ENCODE measurements around the gene IMMT.

IMMT gene

DNA sequence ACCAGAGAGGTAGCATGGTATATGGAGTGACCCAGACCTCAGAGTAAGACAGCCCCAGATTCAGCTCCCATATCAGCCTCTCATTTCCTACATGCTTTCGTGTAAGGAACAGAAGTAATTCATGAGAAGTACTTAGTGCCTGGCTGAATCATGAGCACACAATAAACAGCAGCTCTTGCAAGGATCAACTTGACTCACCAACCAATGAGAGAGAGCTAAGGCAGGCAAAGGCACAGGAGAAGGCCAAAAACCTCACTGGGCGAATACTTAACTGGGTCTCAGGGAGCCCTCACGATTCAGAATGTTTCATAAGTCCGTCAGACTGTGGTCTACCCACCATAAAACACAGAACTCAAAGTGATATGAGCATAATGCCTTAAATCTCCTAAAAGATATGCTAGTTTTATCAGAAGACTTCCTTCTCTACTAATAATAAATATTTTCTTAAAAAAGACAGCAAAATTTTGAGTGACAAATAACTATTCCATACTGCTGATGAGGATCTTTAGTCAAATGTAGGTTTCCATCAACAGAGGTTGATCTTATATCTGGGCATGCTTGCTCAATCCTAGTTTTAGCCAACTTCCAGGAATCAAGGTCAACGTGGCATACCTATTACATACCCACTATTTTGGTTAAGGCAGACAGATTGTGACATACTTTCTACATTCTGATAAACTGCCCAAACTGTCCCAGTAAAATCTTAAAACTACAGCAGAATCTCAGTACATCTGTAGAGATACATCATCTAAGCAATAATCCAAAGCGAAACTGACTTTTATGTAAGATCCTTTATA, 34.9 kb downstream of the IMMT start:
- DNase-seq (ENCODE audit: low read depth): no peak
- TF ChIP-seq, protein P1, sequence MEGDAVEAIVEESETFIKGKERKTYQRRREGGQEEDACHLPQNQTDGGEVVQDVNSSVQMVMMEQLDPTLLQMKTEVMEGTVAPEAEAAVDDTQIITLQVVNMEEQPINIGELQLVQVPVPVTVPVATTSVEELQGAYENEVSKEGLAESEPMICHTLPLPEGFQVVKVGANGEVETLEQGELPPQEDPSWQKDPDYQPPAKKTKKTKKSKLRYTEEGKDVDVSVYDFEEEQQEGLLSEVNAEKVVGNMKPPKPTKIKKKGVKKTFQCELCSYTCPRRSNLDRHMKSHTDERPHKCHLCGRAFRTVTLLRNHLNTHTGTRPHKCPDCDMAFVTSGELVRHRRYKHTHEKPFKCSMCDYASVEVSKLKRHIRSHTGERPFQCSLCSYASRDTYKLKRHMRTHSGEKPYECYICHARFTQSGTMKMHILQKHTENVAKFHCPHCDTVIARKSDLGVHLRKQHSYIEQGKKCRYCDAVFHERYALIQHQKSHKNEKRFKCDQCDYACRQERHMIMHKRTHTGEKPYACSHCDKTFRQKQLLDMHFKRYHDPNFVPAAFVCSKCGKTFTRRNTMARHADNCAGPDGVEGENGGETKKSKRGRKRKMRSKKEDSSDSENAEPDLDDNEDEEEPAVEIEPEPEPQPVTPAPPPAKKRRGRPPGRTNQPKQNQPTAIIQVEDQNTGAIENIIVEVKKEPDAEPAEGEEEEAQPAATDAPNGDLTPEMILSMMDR (conservative IDR thresholded peaks at IDR 0.05; ENCODE audit: low read depth, low read length): no peak
- no peak overlapping the region for H3K4me3 ChIP-seq (ENCODE audit: low read depth, low read length)

DNA sequence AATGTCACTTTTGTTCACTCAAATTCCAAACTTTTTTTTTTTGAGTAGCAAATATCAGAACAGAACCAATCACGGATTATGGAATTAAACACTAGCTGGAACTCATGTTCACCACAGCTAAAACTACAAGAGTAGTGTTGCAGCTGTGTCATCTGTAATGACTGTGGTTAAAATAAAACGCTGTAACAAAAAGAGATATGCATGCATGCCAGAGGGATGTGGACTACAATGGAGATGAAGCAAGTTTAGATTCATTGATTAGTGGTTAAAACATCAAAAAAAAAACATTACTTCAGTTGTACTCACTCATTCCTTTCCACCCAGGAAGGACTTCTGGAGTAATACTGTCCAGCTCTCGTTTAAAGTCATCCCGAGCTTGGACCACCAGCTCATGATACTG, 37.0 kb downstream of the IMMT start:
- TF ChIP-seq, protein P1 (conservative IDR thresholded peaks at IDR 0.05; ENCODE audit: low read depth, low read length): no peak
- no peak overlapping the region for H3K4me3 ChIP-seq (ENCODE audit: low read depth, low read length)
- DNase-seq (ENCODE audit: low read depth): no peak

DNA sequence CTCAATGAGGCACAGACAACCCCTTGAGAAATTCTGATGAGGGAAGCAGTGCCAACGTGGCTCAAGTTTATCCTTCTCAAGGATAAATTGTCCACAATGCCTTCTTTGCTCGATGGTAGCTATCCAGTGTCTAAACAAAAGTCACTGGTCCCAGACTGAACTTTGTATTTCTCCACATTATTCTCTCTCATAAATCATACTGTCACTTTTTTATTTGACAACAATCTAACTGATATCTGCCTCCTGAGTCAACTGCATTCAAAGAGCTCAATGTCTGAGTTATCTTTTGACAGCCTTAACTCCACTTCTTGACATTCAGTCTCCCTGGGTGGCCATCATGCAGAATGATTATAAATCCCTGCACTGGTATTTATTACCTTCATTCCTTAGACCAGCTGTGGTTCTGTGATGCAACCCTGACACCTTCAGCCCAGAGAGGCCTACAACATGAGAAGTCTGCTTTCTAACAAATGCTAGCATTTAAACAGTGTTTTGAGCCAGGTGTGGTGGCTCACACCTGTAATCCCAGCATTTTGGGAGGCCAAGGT, 38.2 kb downstream of the IMMT start:
- DNase-seq (ENCODE audit: low read depth): no peak
- no peak overlapping the region for H3K4me3 ChIP-seq (ENCODE audit: low read depth, low read length)
- TF ChIP-seq, protein P1 (conservative IDR thresholded peaks at IDR 0.05; ENCODE audit: low read depth, low read length): no peak

DNA sequence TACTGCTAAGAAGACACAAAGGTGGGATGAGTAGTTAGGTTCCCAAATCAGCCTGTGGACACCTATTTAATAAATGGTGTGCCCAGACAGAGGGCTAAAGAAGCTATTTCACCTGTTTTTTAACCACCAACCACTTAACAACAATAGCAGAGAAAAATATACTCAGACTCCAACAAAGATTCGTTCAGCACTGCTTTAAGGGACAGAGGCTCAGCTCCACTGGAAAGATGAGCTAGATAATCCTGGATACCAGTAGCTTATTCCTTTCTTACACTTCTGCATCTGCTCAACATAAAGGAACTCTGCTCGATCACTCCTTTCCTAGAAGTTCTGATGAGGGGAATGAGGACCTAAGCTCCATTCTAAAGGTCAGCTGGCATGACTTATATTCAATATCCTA, 44.8 kb downstream of the IMMT start:
- TF ChIP-seq, protein P1 (conservative IDR thresholded peaks at IDR 0.05; ENCODE audit: low read depth, low read length): no peak

DNA sequence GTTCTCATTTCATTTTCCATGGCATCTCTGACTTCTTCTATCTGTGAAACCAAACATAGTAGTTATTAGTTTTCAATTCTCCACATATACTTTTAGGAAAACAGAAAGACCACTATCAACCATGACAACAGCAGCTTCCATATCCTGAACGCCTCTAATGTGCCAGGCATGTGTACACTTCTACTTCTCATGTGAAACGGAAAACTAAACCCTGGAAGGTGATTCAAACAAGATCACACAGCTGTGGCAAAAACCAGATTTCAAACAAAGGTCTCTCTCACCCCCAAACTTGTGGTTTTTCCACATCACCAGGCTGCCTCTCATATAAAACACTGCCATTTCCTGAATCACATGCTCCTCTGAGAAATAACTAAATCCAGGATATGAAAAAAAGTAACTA, 47.5 kb downstream of the IMMT start:
- no peak for DNase-seq (ENCODE audit: low read depth)
- TF ChIP-seq, protein P1 (conservative IDR thresholded peaks at IDR 0.05; ENCODE audit: low read depth, low read length): no peak

More for the DNA sequence above, 44.8 kb downstream of the IMMT start:
- no peak for DNase-seq (ENCODE audit: low read depth)
- H3K4me3 ChIP-seq (ENCODE audit: low read depth, low read length): no peak overlapping the region

DNA sequence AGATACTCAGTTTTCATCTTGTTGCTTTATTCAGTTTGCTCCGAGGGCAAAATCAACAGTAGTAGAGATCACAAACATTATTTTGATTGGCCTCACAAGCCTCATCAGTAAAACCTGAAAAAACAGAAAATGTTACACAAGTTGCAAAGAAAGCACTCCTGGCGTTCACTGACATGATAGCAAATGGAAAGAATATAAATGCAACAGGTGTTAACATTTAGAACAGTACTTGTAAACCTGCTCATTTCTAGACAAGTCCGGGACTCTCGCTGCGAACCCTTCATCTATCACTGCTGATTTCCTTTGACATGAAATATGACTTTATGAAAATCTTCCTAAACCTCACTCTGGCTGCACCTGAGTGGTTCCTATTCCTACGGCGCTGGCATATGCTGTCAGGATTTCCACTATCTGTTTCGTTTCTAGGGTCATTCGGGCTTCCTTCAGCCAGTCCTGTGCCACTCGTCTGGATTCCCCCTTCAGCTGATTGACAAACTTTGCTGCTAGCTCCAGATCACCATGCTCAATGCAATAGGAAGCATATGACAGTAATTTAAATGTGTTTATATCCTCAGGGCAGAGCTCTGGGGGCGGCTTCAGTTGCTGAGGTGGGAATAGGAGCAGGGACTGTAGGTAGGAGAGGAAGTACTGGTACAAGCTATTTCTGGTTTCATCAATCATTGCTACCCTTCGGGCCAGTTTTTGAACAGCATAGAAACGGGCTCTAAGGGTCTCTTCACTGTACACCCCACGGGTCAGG, 51.2 kb downstream of the IMMT start:
- TF ChIP-seq, protein P1 (conservative IDR thresholded peaks at IDR 0.05; ENCODE audit: low read depth, low read length): no peak
- DNase-seq (ENCODE audit: low read depth): no peak
- no peak overlapping the region for H3K4me3 ChIP-seq (ENCODE audit: low read depth, low read length)

More for the DNA sequence above, 47.5 kb downstream of the IMMT start:
- no peak overlapping the region for H3K4me3 ChIP-seq (ENCODE audit: low read depth, low read length)

Data from choroid plexus epithelial cell (primary cell).